Measurements from ENCODE around the gene TRAK1.
"Not testable (repeated sequence)": the region's sequence is repeated elsewhere in the genome, so short reads cannot be mapped to it uniquely, and the experiment has no call there.

Gene TRAK1, protein sequence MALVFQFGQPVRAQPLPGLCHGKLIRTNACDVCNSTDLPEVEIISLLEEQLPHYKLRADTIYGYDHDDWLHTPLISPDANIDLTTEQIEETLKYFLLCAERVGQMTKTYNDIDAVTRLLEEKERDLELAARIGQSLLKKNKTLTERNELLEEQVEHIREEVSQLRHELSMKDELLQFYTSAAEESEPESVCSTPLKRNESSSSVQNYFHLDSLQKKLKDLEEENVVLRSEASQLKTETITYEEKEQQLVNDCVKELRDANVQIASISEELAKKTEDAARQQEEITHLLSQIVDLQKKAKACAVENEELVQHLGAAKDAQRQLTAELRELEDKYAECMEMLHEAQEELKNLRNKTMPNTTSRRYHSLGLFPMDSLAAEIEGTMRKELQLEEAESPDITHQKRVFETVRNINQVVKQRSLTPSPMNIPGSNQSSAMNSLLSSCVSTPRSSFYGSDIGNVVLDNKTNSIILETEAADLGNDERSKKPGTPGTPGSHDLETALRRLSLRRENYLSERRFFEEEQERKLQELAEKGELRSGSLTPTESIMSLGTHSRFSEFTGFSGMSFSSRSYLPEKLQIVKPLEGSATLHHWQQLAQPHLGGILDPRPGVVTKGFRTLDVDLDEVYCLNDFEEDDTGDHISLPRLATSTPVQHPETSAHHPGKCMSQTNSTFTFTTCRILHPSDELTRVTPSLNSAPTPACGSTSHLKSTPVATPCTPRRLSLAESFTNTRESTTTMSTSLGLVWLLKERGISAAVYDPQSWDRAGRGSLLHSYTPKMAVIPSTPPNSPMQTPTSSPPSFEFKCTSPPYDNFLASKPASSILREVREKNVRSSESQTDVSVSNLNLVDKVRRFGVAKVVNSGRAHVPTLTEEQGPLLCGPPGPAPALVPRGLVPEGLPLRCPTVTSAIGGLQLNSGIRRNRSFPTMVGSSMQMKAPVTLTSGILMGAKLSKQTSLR

DNA sequence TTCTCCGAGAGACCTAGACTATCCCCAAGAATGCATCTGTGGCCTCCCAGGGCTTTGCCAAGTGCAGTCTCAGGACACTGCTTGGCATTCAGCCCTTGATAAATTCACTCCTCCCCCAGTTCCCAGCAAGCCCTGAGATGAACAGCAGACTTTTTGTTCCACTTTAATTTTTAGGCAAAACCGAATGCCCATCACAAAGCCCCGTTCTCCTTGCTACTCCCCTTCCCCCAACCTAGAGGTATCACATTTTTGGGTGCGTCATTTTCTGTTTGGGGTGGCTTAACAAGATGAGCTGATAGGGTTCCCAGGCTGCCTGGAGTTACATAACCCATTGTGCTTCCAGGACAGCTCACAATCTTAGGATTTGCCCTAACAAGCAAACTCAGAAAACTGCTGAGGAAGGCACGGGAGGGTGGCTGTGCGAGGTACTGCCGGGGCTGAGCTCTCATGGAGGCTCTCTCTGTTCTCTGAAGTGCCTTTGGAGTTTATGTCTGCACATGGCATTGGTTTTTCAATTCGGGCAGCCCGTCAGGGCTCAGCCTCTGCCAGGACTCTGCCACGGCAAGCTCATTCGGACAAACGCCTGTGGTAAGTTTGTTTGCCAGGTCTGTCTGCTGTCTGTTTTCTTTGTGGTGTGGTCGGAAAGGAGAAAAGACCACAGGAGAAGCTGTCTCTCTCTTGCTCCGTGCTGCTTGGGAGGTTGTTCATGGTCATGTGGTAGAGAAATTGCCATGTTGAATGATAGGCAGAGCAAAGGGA lies at the start of gene TRAK1:
TRAK1 (plus strand) TSS at position 385 of the 759 bp plus-strand sequence; CDS start at position 498, 113 bp downstream.
- peak within 1 kb of the TSS; percentile 90 for H3K27ac Mint-ChIP-seq
- peaks cover 38% of the 10 kb centered on the region for H3K36me3 Mint-ChIP-seq
- ATAC-seq (no peak), DNase-seq (ENCODE audit: low spot score in 2 of 2) (no peak)
- peaks cover 50% of the 10 kb centered on the region for H3K4me1 Mint-ChIP-seq
- H3K9me3 Mint-ChIP-seq, result peaks cover 3% of the 10 kb centered on the region
- H3K4me3 Mint-ChIP-seq, result peak within 1 kb of the TSS; percentile 29

DNA sequence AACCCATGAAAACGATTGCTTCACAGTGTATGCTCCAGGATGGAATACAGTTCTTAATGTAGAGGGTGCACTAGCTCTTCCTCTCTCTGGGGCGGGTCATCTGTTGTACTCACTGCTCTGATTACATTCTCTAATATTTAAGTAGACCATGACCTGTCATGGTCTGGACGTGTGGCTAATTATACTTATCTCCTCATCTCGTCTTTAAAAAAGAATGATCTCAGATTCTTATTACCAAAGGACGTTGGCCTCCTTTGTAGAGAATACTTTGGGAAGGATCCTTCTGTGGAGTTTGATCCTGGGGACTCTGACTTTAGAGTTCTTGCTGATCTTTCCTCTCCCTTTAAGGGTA lies 48.4 kb upstream of the TRAK1 start:
- Mint-ChIP-seq H3K4me1 (peaks cover 28% of the 10 kb centered on the region), H3K36me3 (no peaks in the 10 kb centered on the region), H3K9me3 (no peaks in the 10 kb centered on the region), H3K4me3 (no peak overlapping the region), H3K27ac (no peak overlapping the region)
- ATAC-seq, result no peak
- no peak for DNase-seq (ENCODE audit: low spot score in 2 of 2)

DNA sequence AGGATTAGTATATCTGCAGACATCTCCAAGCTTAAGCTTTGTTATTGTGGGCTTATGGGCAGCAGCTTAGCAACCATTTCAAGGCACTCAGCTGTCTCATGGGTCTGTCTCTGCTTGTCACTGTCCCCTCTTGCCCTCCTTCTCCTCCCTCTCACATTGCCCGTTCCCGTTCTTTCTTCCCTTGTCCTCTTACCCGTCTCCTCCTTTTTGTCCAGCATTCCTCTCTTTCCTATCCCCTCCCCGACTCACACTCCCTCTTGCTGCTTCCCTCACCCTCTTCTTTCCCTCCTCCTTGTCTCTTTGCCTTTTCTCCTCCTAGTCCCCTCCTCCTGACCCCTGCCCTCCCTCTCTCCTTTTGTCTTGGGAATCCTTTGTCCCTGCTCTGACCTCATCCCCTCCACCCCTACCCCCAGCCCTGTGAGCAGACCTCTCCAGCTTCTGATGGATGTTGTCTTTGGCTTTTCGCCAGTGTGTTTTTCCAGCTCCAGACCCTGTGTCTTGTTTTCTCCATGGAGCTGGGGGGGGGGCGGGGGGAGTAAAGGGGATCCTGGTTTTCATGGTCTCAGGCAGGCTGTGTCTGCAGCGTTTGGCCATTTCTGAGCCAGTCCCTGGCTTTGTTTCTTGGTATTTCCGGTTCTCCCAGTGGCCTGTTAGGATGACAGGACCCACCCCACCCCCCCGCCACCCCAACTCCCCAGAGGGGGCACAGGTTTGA lies 47.9 kb upstream of the TRAK1 start:
- Mint-ChIP-seq H3K4me1 (peaks cover 32% of the 10 kb centered on the region), H3K9me3 (no peaks in the 10 kb centered on the region), H3K36me3 (no peaks in the 10 kb centered on the region), H3K4me3 (no peak overlapping the region), H3K27ac (no peak overlapping the region)
- ATAC-seq (no peak), DNase-seq (ENCODE audit: low spot score in 2 of 2) (no peak)

DNA sequence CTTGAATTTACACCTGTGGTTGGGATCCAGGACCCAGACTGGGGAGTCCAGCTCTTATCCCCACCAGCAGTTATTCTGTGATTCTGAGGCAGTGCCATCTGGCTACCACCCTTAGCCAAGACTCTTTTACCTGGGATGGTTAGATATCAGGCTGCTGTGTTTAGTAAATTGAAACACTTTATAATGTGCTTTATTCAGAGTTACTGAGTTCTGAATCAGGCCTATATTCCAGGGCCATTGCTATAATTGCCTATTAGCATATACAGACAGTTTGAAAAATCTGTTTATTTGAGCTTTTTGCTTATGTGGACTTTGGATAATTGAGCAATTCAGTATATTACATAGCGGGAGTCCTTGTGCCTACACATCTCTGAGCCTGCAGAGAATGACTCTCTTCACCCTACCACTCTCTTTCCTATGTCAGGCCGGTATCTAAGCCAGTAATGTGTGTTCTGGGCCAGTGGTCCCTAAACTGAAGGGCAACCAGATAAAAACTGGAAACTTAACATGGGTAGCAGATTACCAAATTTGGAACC lies 45.4 kb upstream of the TRAK1 start:
- peaks cover 46% of the 10 kb centered on the region for H3K4me1 Mint-ChIP-seq
- H3K4me3 Mint-ChIP-seq, result no peak overlapping the region
- H3K36me3 Mint-ChIP-seq, result no peaks in the 10 kb centered on the region
- no peak for DNase-seq (ENCODE audit: low spot score in 2 of 2)
- no peak overlapping the region for H3K27ac Mint-ChIP-seq
- no peak for ATAC-seq
- no peaks in the 10 kb centered on the region for H3K9me3 Mint-ChIP-seq

DNA sequence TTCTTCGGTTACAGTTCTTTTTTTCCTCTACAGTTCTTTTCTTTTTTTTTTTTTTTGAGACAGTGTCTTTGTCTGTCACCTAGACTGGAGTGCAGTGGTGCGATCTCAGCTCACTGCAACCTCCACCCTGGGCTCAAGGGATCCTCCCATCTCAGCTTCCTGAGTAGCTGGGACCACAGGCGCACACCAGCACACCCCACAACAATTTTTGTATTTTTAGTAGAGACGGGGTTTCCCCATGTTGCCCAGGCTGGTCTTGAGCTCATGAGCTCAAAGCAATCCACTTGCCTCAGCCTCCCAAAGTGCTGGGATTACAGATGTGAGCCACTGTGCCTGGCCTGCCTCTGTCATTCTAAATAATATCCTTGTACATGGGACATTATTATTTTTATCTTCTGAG lies 42.6 kb upstream of the TRAK1 start:
- not testable (repeated sequence) for DNase-seq (ENCODE audit: low spot score in 2 of 2); H3K9me3 Mint-ChIP-seq; H3K4me3 Mint-ChIP-seq; H3K36me3 Mint-ChIP-seq; H3K27ac Mint-ChIP-seq
- peak; percentile 55 for ATAC-seq
- peaks cover 49% of the 10 kb centered on the region for H3K4me1 Mint-ChIP-seq

DNA sequence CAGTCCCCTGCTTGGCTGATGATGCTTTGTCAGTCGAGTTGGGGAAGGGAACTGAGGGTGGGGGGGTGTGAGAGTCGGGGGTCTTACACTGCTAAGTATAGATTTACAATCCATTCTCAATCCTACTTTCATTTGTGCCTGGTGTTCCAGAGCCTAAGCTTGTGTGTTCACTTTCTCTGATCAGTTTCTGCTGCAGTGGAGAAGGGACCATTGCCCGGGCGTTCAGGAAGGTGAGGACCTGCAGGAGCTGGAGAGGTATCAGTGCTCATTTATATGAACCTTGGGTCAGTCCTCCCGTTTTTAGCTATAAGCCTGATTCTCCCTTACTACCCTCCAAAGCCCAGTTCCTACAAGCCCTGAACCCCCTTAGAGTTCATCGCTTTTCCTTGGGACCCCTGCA lies 41.0 kb upstream of the TRAK1 start:
- Mint-ChIP-seq H3K36me3 (no peaks in the 10 kb centered on the region), H3K9me3 (no peaks in the 10 kb centered on the region), H3K4me3 (no peak overlapping the region), H3K27ac (no peak overlapping the region), H3K4me1 (peaks cover 51% of the 10 kb centered on the region)
- ATAC-seq (no peak), DNase-seq (ENCODE audit: low spot score in 2 of 2) (no peak)

DNA sequence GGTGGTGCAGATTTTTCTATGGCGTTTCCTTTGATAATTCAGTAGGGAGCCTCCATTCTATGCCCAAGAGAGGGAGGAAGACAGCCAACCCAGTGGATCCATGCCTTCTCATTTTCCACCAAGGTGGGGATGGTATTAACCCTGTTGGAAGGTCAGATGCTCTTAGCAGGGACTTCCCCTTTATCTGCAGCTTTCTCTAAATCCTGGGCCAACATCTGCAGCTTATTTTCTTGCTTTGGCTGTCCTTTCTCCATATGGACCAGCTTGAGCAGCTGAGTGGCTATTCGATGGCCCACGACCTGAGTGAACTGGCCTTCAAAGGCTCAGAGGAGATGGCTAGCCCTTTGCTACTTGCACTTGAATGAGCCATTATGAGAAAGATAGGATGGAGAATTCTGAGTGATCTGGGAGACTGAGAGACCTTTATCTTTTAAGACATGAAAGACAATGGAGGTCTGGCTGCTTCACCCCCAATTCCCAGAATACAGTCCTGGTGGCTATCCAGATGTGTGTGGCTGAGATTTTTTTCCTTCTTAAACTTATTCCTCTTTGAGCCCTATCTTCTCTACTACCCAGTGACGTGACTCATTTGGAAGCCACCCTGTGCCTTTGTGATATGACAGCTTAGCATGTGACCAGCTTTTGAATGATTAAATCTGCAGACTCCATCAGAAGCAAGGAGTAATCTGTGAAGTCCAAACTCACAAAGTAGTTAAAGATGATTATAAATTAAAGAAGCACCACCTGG lies 39.6 kb upstream of the TRAK1 start:
- no peak overlapping the region for H3K27ac Mint-ChIP-seq
- H3K36me3 Mint-ChIP-seq, result no peaks in the 10 kb centered on the region
- DNase-seq (ENCODE audit: low spot score in 2 of 2) (no peak), ATAC-seq (peak; percentile 71)
- peaks cover 40% of the 10 kb centered on the region for H3K4me1 Mint-ChIP-seq
- H3K4me3 Mint-ChIP-seq, result no peak overlapping the region
- no peaks in the 10 kb centered on the region for H3K9me3 Mint-ChIP-seq

DNA sequence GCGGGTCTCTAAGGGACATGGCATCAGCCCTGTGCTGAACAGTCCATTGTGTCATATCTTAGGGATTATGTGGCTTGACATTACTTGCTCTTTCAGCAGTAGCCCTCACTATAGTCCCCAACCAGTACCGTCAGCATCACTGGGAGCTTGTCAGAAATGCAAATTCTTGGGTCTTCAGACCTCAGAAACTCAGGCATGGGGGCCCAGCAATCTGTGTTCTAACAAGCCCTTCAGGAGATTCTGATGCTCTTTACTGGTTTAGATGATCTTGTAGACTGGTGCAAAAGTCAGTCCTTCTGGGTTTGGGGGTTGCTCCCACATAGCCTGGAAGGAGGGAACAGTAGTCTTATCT lies 39.0 kb upstream of the TRAK1 start:
- Mint-ChIP-seq H3K36me3 (no peaks in the 10 kb centered on the region), H3K27ac (peak overlapping the region; percentile 8), H3K9me3 (no peaks in the 10 kb centered on the region), H3K4me3 (no peak overlapping the region), H3K4me1 (peaks cover 41% of the 10 kb centered on the region)
- ATAC-seq (peak; percentile 19), DNase-seq (ENCODE audit: low spot score in 2 of 2) (no peak)

DNA sequence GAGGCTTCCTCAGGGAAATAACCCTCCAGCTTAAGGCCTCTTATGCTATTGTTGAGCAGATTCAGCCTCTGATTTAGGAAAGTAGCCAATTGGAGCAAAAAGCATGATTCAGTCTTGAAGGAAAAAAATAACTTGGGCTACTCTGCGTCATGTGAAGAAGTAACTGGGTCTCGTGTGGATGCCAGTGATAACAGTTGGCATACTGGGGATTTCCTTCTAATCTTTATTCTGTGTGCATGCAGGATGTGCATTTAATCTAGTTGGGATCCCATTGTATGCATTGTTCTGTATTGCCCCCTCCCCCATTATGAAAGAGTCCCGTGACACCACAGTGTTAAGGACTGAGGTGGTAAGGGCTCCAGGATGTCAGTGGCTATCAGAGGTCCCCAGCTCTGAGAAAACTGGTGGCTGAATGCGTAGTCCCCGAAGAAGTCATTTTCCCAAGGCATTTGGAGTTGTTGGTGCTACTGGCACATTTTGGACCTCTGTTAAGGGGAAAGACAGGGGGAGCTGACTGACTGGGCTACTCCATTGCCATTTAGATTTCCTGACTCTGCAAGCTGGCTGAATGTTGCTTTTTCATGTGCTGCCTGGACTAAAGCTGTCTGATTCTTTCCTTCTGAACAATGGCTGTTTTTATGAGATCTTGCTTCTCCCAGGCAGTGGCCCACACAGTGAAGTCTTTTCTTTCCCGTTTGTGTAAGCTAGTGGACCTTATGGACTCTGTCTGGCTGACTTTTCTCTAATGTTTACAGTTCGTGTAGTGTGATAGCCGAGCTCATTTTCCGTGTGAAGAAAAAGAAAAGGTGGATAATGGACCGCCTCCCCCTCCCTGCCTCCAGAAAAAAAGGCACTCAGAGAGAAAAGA lies 38.4 kb upstream of the TRAK1 start:
- H3K27ac Mint-ChIP-seq, result peak overlapping the region; percentile 8
- no peaks in the 10 kb centered on the region for H3K9me3 Mint-ChIP-seq
- H3K36me3 Mint-ChIP-seq, result no peaks in the 10 kb centered on the region
- ATAC-seq (no peak), DNase-seq (ENCODE audit: low spot score in 2 of 2) (no peak)
- peaks cover 41% of the 10 kb centered on the region for H3K4me1 Mint-ChIP-seq
- no peak overlapping the region for H3K4me3 Mint-ChIP-seq

DNA sequence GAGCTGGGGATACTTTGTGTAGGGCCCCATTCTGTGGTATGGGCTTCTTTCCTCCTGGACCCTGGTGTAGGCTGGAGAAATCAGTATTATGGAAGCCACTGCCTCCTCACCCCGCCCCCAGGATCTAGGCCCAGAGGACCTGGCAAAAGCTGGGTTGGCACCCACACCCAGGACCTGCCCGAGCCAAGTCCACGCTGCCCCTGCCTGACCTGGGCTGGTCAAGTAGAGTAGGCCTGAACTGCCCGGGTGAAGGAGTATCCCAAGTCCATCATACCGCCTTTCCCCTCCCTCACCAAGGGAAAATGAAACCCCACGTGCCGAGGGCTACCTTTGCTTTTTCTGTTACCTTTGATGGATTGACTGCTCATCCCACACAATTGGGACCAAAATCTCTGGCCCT lies 37.7 kb upstream of the TRAK1 start:
- H3K4me3 Mint-ChIP-seq, result no peak overlapping the region
- H3K27ac Mint-ChIP-seq, result peak overlapping the region; percentile 17
- DNase-seq (ENCODE audit: low spot score in 2 of 2), result no peak
- ATAC-seq, result no peak
- H3K9me3 Mint-ChIP-seq, result no peaks in the 10 kb centered on the region
- H3K4me1 Mint-ChIP-seq, result peaks cover 34% of the 10 kb centered on the region
- no peaks in the 10 kb centered on the region for H3K36me3 Mint-ChIP-seq

DNA sequence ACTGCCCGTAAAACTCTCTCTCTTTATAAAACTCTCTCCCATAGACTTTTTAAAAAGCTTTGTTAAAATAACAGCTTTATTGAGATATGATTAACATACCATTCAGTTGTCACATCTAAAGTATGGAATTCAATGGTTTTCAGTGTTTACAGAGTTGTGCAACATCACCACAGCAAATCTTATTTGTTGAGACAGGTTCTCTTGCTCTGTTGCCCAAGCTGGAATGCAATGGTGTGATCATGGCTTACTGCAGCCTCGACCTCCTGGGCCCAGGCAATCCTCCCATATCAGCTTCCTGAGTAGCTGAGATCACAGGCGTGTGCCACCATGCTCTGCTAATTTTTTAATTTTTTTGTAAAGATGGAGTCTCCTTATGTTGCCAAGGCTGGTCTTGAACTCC lies 35.9 kb upstream of the TRAK1 start:
- DNase-seq (ENCODE audit: low spot score in 2 of 2) (no peak), ATAC-seq (no peak)
- Mint-ChIP-seq H3K4me3 (no peak overlapping the region), H3K36me3 (no peaks in the 10 kb centered on the region), H3K9me3 (no peaks in the 10 kb centered on the region), H3K4me1 (peaks cover 31% of the 10 kb centered on the region), H3K27ac (peak overlapping the region; percentile 48)

DNA sequence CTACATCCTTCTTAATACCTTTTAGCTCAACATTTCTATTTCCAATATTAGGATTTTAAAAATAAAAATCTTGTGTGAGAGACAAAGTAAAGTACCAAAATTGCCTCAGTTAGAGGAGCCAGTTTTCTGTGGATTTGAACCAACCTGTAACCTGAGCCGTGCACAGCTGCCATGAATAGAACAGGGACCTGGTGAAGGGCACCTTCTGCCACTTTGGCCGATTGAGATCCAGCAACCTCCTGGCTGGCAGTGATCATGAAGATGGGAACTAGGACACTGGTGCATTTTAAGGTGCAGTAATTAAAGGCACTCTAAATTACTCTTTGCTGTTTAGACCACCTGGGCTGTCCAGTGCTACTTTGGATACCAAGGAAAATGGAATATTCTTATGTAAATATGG lies 34.3 kb upstream of the TRAK1 start:
- Mint-ChIP-seq H3K36me3 (no peaks in the 10 kb centered on the region), H3K4me3 (no peak overlapping the region), H3K4me1 (peaks cover 31% of the 10 kb centered on the region), H3K27ac (no peak overlapping the region), H3K9me3 (no peaks in the 10 kb centered on the region)
- ATAC-seq (no peak), DNase-seq (ENCODE audit: low spot score in 2 of 2) (no peak)

DNA sequence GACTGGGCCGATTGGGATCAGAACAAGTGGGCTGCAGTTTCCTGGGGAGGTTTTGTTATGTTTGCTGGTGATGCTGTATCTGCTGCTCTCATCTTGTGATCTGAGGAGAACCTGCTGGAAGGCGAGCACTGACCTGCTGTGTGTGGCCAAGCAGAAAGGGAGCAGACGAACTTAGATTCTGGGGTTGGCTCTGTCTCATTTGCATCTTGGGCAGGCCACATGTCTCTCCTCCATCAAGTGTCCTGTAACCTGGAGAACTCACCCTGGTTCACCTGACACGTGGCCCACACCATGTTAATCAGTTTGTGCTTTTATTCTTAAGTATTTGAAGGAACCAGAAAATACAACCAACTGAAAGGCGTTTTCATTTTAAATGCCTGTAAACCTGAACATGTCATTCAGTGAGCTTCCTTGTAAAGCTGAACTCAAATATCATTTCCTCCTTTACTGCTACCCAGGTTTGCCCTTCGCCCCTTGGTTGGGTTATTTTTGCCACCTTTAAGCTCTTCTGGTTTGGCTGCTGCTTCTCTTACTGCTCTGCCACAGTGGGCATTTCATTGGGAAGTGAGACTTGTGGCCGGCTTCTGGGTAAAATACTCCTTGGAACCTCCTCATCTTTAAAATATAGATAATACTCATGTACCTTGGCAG lies 33.5 kb upstream of the TRAK1 start:
- Mint-ChIP-seq H3K36me3 (no peaks in the 10 kb centered on the region), H3K4me1 (peaks cover 26% of the 10 kb centered on the region), H3K27ac (no peak overlapping the region), H3K9me3 (no peaks in the 10 kb centered on the region), H3K4me3 (no peak overlapping the region)
- DNase-seq (ENCODE audit: low spot score in 2 of 2) (no peak), ATAC-seq (no peak)
